Left ventricle myocardium inferior (tissue), 1 donor: ENCODE measurements around the gene GRAP2. TPM values are rescaled to one million over a fixed set of nuclear protein-coding genes. Genes with fewer than 3 reads are reported as not detected.

Experiments
- DNase-seq: peaks from one replicate; pipeline ENCODE4 v3.0.0-alpha.2; 2020
- H3K27ac ChIP-seq: fragments of 200-600 bp; replicated peaks from 2 replicates; pipeline ENCODE4 v1.8.0; 2021
- H3K27me3 ChIP-seq: fragments of 200-600 bp; 2 replicates; pipeline ENCODE4 v1.8.0; 2021; ENCODE audit warnings: low read depth
- H3K36me3 ChIP-seq: fragments of 200-600 bp; 2 replicates; pipeline ENCODE4 v1.8.0; 2021
- H3K4me1 ChIP-seq: fragments of 200-600 bp; 2 replicates; pipeline ENCODE4 v1.8.0; 2021
- H3K4me3 ChIP-seq: fragments of 200-600 bp; 2 replicates; pipeline ENCODE4 v1.8.0; 2021; ENCODE audit warnings: mild to moderate bottlenecking, moderate library complexity
- H3K9me3 ChIP-seq: fragments of 200-600 bp; replicated peaks from 2 replicates; pipeline ENCODE4 v1.8.0; 2021
- intact Hi-C: fragments of 100-400 bp; cut with micrococcal nuclease; formaldehyde crosslinking; loops from one replicate; pipeline ENCODE4 v1.11.0; 2022
- total RNA-seq: library from RNA; stranded (reverse); fragmentation: NEBNext Ultra II Directional; extraction: Animal tissue kit (Norgen Biotek cat#: 25700); gene quantifications from one replicate; pipeline ENCODE4 v1.2.1, GENCODE V29; 2021
- TF ChIP-seq, protein P1 (sequence below): fragments of 200-600 bp; IDR thresholded peaks from 2 replicates; pipeline ENCODE4 v1.8.0; 2021; ENCODE audit warnings: antibody characterized with exemption, mild to moderate bottlenecking, borderline replicate concordance
- donor health status: DM: no; HTN: yes; CAD: no; lungs with severe emphysema.

GRAP2 gene
- total RNA-seq, 1 donor from 2014 or later: 1.6 TPM

DNA sequence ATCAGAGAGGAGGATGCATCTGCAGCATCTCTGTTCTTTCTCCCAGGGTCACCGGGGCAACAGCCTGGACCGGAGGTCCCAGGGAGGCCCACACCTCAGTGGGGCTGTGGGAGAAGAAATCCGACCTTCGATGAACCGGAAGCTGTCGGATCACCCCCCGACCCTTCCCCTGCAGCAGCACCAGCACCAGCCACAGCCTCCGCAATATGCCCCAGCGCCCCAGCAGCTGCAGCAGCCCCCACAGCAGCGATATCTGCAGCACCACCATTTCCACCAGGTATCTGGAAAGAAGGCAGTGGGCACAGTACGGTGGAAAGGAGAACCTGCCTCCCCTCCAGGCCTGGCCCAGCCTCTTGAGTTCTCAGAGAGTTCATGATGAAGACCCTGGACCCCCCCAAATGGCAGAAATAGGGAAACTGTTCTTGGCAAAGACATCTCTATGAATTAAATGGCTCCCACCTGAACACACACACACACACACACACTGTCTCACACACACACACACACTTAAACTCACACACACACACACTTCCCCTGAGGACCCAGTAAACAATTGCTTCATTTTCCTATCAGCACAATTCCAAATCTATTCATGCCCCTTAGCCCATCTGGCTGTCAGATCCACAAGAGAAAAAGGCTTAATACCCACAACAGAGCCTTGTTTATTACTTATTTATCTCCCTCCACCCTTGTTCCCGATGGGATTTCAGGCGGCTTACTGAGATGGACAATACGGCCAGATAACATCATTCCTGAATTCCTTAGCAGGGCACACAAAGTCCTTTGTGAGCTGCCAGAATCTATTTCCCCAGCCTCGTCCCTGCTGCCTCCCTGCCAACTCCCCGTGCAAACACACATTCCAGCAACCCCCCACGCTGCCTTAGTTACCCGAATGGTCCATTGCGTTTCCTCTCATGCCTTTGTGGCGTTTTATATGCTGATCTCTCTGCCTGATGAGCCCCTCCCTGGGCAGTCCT, 67.4 kb downstream of the GRAP2 start:
- TF ChIP-seq, protein P1, sequence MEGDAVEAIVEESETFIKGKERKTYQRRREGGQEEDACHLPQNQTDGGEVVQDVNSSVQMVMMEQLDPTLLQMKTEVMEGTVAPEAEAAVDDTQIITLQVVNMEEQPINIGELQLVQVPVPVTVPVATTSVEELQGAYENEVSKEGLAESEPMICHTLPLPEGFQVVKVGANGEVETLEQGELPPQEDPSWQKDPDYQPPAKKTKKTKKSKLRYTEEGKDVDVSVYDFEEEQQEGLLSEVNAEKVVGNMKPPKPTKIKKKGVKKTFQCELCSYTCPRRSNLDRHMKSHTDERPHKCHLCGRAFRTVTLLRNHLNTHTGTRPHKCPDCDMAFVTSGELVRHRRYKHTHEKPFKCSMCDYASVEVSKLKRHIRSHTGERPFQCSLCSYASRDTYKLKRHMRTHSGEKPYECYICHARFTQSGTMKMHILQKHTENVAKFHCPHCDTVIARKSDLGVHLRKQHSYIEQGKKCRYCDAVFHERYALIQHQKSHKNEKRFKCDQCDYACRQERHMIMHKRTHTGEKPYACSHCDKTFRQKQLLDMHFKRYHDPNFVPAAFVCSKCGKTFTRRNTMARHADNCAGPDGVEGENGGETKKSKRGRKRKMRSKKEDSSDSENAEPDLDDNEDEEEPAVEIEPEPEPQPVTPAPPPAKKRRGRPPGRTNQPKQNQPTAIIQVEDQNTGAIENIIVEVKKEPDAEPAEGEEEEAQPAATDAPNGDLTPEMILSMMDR: no peak
- intact Hi-C loops: no loop called here
- Histone ChIP-seq H3K9me3 (no peaks in the 10 kb centered on the region), H3K27me3 (peaks cover 13% of the 10 kb centered on the region), H3K4me1 (peaks cover 22% of the 10 kb centered on the region), H3K36me3 (no peaks in the 10 kb centered on the region), H3K27ac (peak overlapping the region; percentile 57), H3K4me3 (no peak overlapping the region)
- DNase-seq: peak; percentile 37

DNA sequence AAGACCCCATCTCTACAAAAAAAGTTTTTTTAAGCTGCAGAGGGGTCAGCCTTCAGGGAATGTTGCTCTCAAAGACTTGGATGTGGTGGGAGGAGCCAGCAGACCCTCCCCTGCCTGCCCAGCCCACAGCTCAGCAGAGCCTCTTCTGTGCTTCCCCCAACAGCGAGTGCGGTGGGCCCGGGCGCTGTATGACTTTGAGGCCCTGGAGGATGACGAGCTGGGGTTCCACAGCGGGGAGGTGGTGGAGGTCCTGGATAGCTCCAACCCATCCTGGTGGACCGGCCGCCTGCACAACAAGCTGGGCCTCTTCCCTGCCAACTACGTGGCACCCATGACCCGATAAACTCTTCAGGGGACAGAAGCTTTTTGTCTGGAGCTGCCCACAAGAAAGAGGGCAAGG, 69.9 kb downstream of the GRAP2 start:
- DNase-seq: no peak
- Histone ChIP-seq H3K27me3 (peaks cover 26% of the 10 kb centered on the region), H3K9me3 (no peaks in the 10 kb centered on the region), H3K4me1 (peaks cover 27% of the 10 kb centered on the region), H3K36me3 (no peaks in the 10 kb centered on the region), H3K27ac (no peak overlapping the region), H3K4me3 (no peak overlapping the region)
- TF ChIP-seq, protein P1: no peak
- intact Hi-C loops: no loop called here

DNA sequence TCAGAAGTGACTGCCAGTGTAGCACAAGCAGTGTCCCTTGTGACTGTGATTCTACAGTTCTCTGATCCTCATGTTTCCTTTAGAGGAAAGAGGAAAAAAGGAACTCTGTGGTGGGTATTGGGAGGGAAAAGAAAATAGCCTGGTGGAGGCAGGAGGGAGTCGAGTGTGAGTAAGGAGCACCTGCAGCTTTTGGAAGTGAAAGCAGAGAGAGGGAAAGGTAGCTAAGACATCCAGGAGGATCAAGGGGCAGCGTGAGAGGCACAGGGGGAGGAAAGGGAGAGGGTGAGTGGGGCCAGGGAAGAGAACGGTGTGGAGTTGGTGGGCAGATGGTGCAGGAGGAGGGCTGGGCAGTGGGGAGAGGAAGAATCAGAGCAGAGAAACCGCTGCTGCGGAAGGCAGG, 71.8 kb downstream of the GRAP2 start:
- DNase-seq: no peak
- Histone ChIP-seq H3K36me3 (no peaks in the 10 kb centered on the region), H3K9me3 (no peaks in the 10 kb centered on the region), H3K4me3 (no peak overlapping the region), H3K27ac (no peak overlapping the region), H3K27me3 (peaks cover 41% of the 10 kb centered on the region), H3K4me1 (peaks cover 25% of the 10 kb centered on the region)
- TF ChIP-seq, protein P1: no peak
- intact Hi-C loops: no loop called here

DNA sequence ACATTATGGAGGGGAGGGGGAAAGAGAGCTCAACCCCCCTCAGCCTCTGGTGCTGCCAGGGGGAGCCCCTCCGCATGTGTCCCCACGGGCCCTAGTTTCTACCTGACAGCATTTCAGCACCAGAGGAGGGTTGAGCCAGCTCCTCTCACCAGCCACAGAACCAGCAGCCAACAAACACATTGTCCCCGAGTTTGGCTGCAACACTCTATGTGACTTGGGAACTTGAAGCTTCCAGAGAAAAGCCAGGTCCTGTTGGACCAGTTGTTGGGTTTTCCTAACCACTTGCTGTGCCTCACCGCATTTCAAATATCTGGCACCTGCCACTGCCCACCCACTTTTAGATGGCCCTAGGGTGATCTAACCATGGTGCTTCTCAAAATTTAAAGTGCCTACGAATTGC, 72.8 kb downstream of the GRAP2 start:
- TF ChIP-seq, protein P1: no peak
- peaks cover 50% of the 10 kb centered on the region for H3K27me3 ChIP-seq
- intact Hi-C loops: no loop called here
- no peaks in the 10 kb centered on the region for H3K9me3 ChIP-seq
- no peak overlapping the region for H3K27ac ChIP-seq
- no peak for DNase-seq
- no peaks in the 10 kb centered on the region for H3K36me3 ChIP-seq
- H3K4me3 ChIP-seq: no peak overlapping the region
- peaks cover 20% of the 10 kb centered on the region for H3K4me1 ChIP-seq

DNA sequence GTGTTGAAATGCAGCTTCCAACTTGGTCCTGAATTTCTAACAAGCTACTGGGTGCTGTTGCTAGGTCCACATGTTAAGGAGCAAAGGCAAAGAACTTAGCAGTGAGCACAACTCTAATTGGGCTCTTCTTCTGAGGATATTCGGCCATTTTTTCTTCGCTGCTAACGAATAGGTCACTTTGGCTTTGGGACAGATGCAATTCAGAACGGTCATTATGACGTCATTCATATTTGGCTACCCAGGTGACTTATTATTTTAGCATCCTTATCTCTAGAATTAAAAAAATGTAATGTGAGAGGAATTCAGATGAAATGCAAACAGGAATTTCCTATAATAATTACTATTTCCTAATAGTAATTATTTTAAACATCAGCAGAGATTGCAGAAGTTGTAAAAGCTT, 73.2 kb downstream of the GRAP2 start:
- Histone ChIP-seq H3K9me3 (no peaks in the 10 kb centered on the region), H3K4me3 (no peak overlapping the region), H3K36me3 (no peaks in the 10 kb centered on the region), H3K27ac (no peak overlapping the region), H3K27me3 (peaks cover 54% of the 10 kb centered on the region), H3K4me1 (peaks cover 16% of the 10 kb centered on the region)
- no peak for DNase-seq
- intact Hi-C loops: no loop called here
- TF ChIP-seq, protein P1: no peak
